IPS-18c (cell line): ENCODE measurements around the gene PROS1.
A peak's percentile ranks its signal among the peaks of the same experiment; 100 is the strongest.
"Not testable (repeated sequence)": the region's sequence is repeated elsewhere in the genome, so short reads cannot be mapped to it uniquely, and the experiment has no call there.

Source experiments
- H3K4me3 ChIP-seq: 2 replicates; pipeline ENCODE4 v1.7.0; 2013; ENCODE audit warnings: low read depth, mild to moderate bottlenecking, low read length, moderate library complexity; ENCODE audit not compliant: insufficient read depth
- H3K9me3 ChIP-seq: one replicate; pipeline ENCODE4 v1.6.1; 2013; ENCODE audit warnings: mild to moderate bottlenecking, low read length, moderate library complexity; ENCODE audit not compliant: control insufficient read depth, insufficient read depth

Gene PROS1

GRCh38 chr3:93984618-93985017, 10.9 kb upstream of the PROS1 start:
- Histone ChIP-seq H3K4me3 (no peak overlapping the region), H3K9me3 (no peaks in the 10 kb centered on the region)

- Histone ChIP-seq H3K9me3 (no peaks in the 10 kb centered on the region), H3K4me3 (no peak overlapping the region)
These were observed 9.7 kb upstream of the PROS1 start for GRCh38 chr3:93983408-93983807.

- H3K4me3 ChIP-seq, result no peak overlapping the region
- H3K9me3 ChIP-seq, result no peaks in the 10 kb centered on the region
These were observed 8.0 kb upstream of the PROS1 start for GRCh38 chr3:93981649-93982048.

GRCh38 chr3:93979850-93980676, 6.4 kb upstream of the PROS1 start, which contains the start of gene ARL13B:
Gene ARL13B (plus strand): TSS chr3:93980155. CDS start chr3:93980424, 269 bp downstream.
- H3K4me3 ChIP-seq, result peak within 1 kb of the TSS; percentile 91

GRCh38 chr3:93969997-93970396, 3.7 kb downstream of the PROS1 start:
- Histone ChIP-seq H3K4me3 (no peak overlapping the region), H3K9me3 (peaks cover 3% of the 10 kb centered on the region)

More at GRCh38 chr3:93979850-93980676, 6.4 kb upstream of the PROS1 start, which contains the start of gene ARL13B:
- H3K9me3 ChIP-seq, result no peaks in the 10 kb centered on the region

GRCh38 chr3:93969443-93969842, 4.3 kb downstream of the PROS1 start:
- H3K4me3 ChIP-seq, result no peak overlapping the region

GRCh38 chr3:93965106-93965505, 8.6 kb downstream of the PROS1 start:
- H3K4me3 ChIP-seq, H3K9me3 ChIP-seq: not testable (repeated sequence)

More at GRCh38 chr3:93969443-93969842, 4.3 kb downstream of the PROS1 start:
- H3K9me3 ChIP-seq, result peaks cover 3% of the 10 kb centered on the region

GRCh38 chr3:93962798-93963197, 10.9 kb downstream of the PROS1 start:
- Histone ChIP-seq H3K4me3 (no peak overlapping the region), H3K9me3 (peaks cover 3% of the 10 kb centered on the region)

GRCh38 chr3:93961489-93961888, 12.2 kb downstream of the PROS1 start:
- H3K9me3 ChIP-seq, result peaks cover under 1% of the 10 kb centered on the region
- H3K4me3 ChIP-seq, result no peak overlapping the region

- H3K9me3 ChIP-seq, result no peaks in the 10 kb centered on the region
- H3K4me3 ChIP-seq, result no peak overlapping the region
These were observed 12.7 kb downstream of the PROS1 start for GRCh38 chr3:93961026-93961425.

- H3K4me3 ChIP-seq, H3K9me3 ChIP-seq: not testable (repeated sequence)
These were observed 23.7 kb downstream of the PROS1 start for GRCh38 chr3:93949958-93950357.

- not testable (repeated sequence) for H3K4me3 ChIP-seq, H3K9me3 ChIP-seq
These were observed 36.2 kb downstream of the PROS1 start for GRCh38 chr3:93937485-93937884.

- peaks cover 3% of the 10 kb centered on the region for H3K9me3 ChIP-seq
These were observed 37.1 kb downstream of the PROS1 start for GRCh38 chr3:93936549-93936948.

GRCh38 chr3:93934366-93935046, 39.2 kb downstream of the PROS1 start:
- no peaks in the 10 kb centered on the region for H3K9me3 ChIP-seq
- no peak overlapping the region for H3K4me3 ChIP-seq

More at GRCh38 chr3:93936549-93936948, 37.1 kb downstream of the PROS1 start:
- no peak overlapping the region for H3K4me3 ChIP-seq

GRCh38 chr3:93931597-93932229, 42.0 kb downstream of the PROS1 start:
- no peak overlapping the region for H3K4me3 ChIP-seq

GRCh38 chr3:93930041-93930440, 43.7 kb downstream of the PROS1 start:
- no peak overlapping the region for H3K4me3 ChIP-seq
- peaks cover 2% of the 10 kb centered on the region for H3K9me3 ChIP-seq

More at GRCh38 chr3:93931597-93932229, 42.0 kb downstream of the PROS1 start:
- H3K9me3 ChIP-seq, result no peaks in the 10 kb centered on the region

GRCh38 chr3:93926789-93927188, 46.9 kb downstream of the PROS1 start:
- Histone ChIP-seq H3K9me3 (peaks cover 2% of the 10 kb centered on the region), H3K4me3 (no peak overlapping the region)

GRCh38 chr3:93924491-93924890, 49.2 kb downstream of the PROS1 start:
- Histone ChIP-seq H3K4me3 (no peak overlapping the region), H3K9me3 (peaks cover 2% of the 10 kb centered on the region)
